Astrocyte (in vitro differentiated cells and primary cell): ENCODE data around the gene STK35.

Source experiments
- EZH2 ChIP-seq: IDR thresholded peaks from 2 replicates; pipeline ENCODE4 v1.6.1; 2012; ENCODE audit warnings: mild to moderate bottlenecking, low read length, inconsistent platforms; ENCODE audit not compliant: insufficient read depth
- TF ChIP-seq, protein P1 (sequence below): IDR thresholded peaks from 2 replicates; pipeline ENCODE4 v1.5.1; 2011; ENCODE audit warnings: low read depth, mild to moderate bottlenecking, inconsistent platforms, low read length, moderate library complexity; ENCODE audit not compliant: insufficient read depth

DNA sequence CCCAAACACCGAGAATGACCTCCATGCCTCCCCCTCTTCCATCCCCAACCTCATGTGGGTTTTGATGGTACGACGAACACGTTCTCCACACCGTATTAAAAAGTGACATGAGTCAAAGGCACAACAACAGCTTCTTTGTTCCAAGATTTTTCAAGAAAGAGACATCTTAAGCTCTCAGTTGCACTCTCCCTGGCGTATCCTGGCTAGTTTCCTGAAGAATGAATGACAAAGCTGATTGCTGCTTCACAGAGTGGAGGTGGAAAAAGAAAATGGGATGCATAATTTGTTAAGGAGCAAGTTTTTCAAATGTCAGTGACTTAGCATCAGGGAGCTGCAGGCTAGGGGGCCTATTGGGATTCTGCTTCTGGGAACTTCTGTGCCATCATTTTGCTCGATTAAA lies 95.5 kb downstream of the STK35 start:
- TF ChIP-seq, protein P1, sequence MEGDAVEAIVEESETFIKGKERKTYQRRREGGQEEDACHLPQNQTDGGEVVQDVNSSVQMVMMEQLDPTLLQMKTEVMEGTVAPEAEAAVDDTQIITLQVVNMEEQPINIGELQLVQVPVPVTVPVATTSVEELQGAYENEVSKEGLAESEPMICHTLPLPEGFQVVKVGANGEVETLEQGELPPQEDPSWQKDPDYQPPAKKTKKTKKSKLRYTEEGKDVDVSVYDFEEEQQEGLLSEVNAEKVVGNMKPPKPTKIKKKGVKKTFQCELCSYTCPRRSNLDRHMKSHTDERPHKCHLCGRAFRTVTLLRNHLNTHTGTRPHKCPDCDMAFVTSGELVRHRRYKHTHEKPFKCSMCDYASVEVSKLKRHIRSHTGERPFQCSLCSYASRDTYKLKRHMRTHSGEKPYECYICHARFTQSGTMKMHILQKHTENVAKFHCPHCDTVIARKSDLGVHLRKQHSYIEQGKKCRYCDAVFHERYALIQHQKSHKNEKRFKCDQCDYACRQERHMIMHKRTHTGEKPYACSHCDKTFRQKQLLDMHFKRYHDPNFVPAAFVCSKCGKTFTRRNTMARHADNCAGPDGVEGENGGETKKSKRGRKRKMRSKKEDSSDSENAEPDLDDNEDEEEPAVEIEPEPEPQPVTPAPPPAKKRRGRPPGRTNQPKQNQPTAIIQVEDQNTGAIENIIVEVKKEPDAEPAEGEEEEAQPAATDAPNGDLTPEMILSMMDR, result no peak
- no peak for TF ChIP-seq EZH2
